Right cardiac atrium (tissue), 5 donors: ENCODE measurements around the gene SCFD2. TPM values are rescaled to one million over a fixed set of nuclear protein-coding genes. Genes with fewer than 3 reads are reported as not detected.

Experiments used
- ATAC-seq, 2 donors: fragments of 200-7000 bp; cut with Tn5 transposase; one replicate each; pipeline versions ENCODE4 v1.8.0 to v1.9.1; 2020; ENCODE audit warnings: moderate library complexity in 2 of 2, mild to moderate bottlenecking in 1 of 2
- DNase-seq, 3 donors: peaks; one replicate each; pipeline ENCODE4 v3.0.0-alpha.2; 2020
- H3K27ac ChIP-seq: one replicate; pipeline ENCODE4 v1.5.1; 2013; ENCODE audit warnings: mild to moderate bottlenecking, low read length, control low read depth, moderate library complexity
- H3K27me3 ChIP-seq: one replicate; pipeline ENCODE4 v1.6.1; 2013; ENCODE audit not compliant: control insufficient read depth, insufficient read depth
- H3K4me1 ChIP-seq: one replicate; pipeline ENCODE4 v1.6.1; 2013; ENCODE audit warnings: low read length; ENCODE audit not compliant: control insufficient read depth, insufficient read depth
- H3K4me3 ChIP-seq: one replicate; pipeline ENCODE4 v1.5.1; 2013; ENCODE audit warnings: low read length, control low read depth
- H3K9me3 ChIP-seq: one replicate; pipeline ENCODE4 v1.6.1; 2013; ENCODE audit warnings: low read length; ENCODE audit not compliant: control insufficient read depth
- WGBS: extraction: QIAGEN DNeasy Blood & Tissue Kit; methylation state at CpG from one replicate; pipeline ENCODE4 v1.1.7; 2013; 5-methylcytosine and 5-hydroxymethylcytosine counted together
- intact Hi-C, 4 donors: fragments of 100-400 bp; cut with DNase I; formaldehyde crosslinking; loops; one replicate each; pipeline versions ENCODE4 v1.11.0 to v1.14.0; 2022 to 2023
- polyA plus RNA-seq: library from polyadenylated mRNA; stranded (reverse); fragments of 200-250 nt; gene quantifications from one replicate; pipeline ENCODE4 v1.2.3, GENCODE V29; 2013
- total RNA-seq, 4 donors: library from RNA; stranded (reverse); fragmentation: NEBNext Ultra II Directional; extraction: Animal tissue kit (Norgen Biotek cat#: 25700); gene quantifications; one replicate each; pipeline ENCODE4 v1.2.1, GENCODE V29; 2021
- donor health status: healthy with polysubstance abuse.
- donor health status: DM: no; HTN: yes; CAD: no.
- donor health status: DM: no; HTN: no; CAD: no.
- donor health status: DM: no; HTN: yes; CAD: no; lungs with severe emphysema.
- donor health status: DM: yes; HTN: yes; CAD: no.

Gene SCFD2
- total and polyA plus RNA-seq, 5 donors = 4.5 to 11.1 (median 10.1) TPM

- H3K9me3 ChIP-seq = no peaks in the 10 kb centered on the region
- no peak overlapping the region for H3K4me3 ChIP-seq
- H3K27ac ChIP-seq = no peak overlapping the region
- H3K4me1 ChIP-seq = no peaks in the 10 kb centered on the region
- DNase-seq = no peak
- ATAC-seq = no peak
- WGBS = 100% methylated on average over 1 of the region's 1 CpG
- intact Hi-C loops = no loop called here
- no peaks in the 10 kb centered on the region for H3K27me3 ChIP-seq
These were observed 471.4 kb downstream of the SCFD2 start for GRCh38 chr4:52894443-52894842.

GRCh38 chr4:52892880-52893279 is 473.0 kb downstream of the SCFD2 start:
- no peak for ATAC-seq
- 78% methylated on average over 3 of the region's 3 CpGs for WGBS

GRCh38 chr4:52891743-52892142 is 474.1 kb downstream of the SCFD2 start:
- 63% methylated on average over 1 of the region's 1 CpG for WGBS
- no peaks in the 10 kb centered on the region for H3K4me1 ChIP-seq
- intact Hi-C loops = no loop called here

More at GRCh38 chr4:52892880-52893279, 473.0 kb downstream of the SCFD2 start:
- Histone ChIP-seq H3K4me3 (no peak overlapping the region), H3K4me1 (no peaks in the 10 kb centered on the region), H3K27me3 (no peaks in the 10 kb centered on the region), H3K27ac (no peak overlapping the region), H3K9me3 (no peaks in the 10 kb centered on the region)
- intact Hi-C loops = no loop called here
- no peak for DNase-seq

GRCh38 chr4:52890521-52890791 is 475.4 kb downstream of the SCFD2 start:
- Histone ChIP-seq H3K27ac (no peak overlapping the region), H3K4me1 (no peaks in the 10 kb centered on the region), H3K9me3 (no peaks in the 10 kb centered on the region), H3K4me3 (no peak overlapping the region), H3K27me3 (no peaks in the 10 kb centered on the region)
- WGBS = 93% methylated on average over 1 of the region's 1 CpG
- intact Hi-C loops = no loop called here
- DNase-seq (no peak), ATAC-seq (no peak)

More at GRCh38 chr4:52891743-52892142, 474.1 kb downstream of the SCFD2 start:
- Histone ChIP-seq H3K9me3 (no peaks in the 10 kb centered on the region), H3K4me3 (no peak overlapping the region), H3K27me3 (no peaks in the 10 kb centered on the region), H3K27ac (no peak overlapping the region)
- no peak for ATAC-seq
- DNase-seq = no peak

GRCh38 chr4:52889778-52890520 is 475.9 kb downstream of the SCFD2 start:
- Histone ChIP-seq H3K27ac (no peak overlapping the region), H3K27me3 (no peaks in the 10 kb centered on the region), H3K9me3 (no peaks in the 10 kb centered on the region), H3K4me1 (no peaks in the 10 kb centered on the region), H3K4me3 (no peak overlapping the region)
- intact Hi-C loops = no loop called here
- ATAC-seq (no peak), DNase-seq (no peak)
- 75% methylated on average over 2 of the region's 2 CpGs for WGBS

GRCh38 chr4:52889354-52889753 is 476.5 kb downstream of the SCFD2 start:
- intact Hi-C loops = no loop called here
- WGBS = 81% methylated on average over 2 of the region's 2 CpGs

GRCh38 chr4:52884994-52885393 is 480.9 kb downstream of the SCFD2 start:
- no peak overlapping the region for H3K27ac ChIP-seq
- intact Hi-C loops = no loop called here
- WGBS = 95% methylated on average over 2 of the region's 2 CpGs
- ATAC-seq (no peak), DNase-seq (no peak)
- H3K4me1 ChIP-seq = no peaks in the 10 kb centered on the region
- no peak overlapping the region for H3K4me3 ChIP-seq
- no peaks in the 10 kb centered on the region for H3K27me3 ChIP-seq
- no peaks in the 10 kb centered on the region for H3K9me3 ChIP-seq

More at GRCh38 chr4:52889354-52889753, 476.5 kb downstream of the SCFD2 start:
- H3K4me1 ChIP-seq = no peaks in the 10 kb centered on the region
- DNase-seq (no peak), ATAC-seq (no peak)
- H3K4me3 ChIP-seq = no peak overlapping the region
- H3K27me3 ChIP-seq = no peaks in the 10 kb centered on the region
- no peak overlapping the region for H3K27ac ChIP-seq
- no peaks in the 10 kb centered on the region for H3K9me3 ChIP-seq

- WGBS = 95% methylated on average over 4 of the region's 4 CpGs
- DNase-seq = no peak
- no peak for ATAC-seq
- Histone ChIP-seq H3K4me1 (no peaks in the 10 kb centered on the region), H3K9me3 (no peaks in the 10 kb centered on the region), H3K4me3 (no peak overlapping the region), H3K27me3 (no peaks in the 10 kb centered on the region), H3K27ac (no peak overlapping the region)
- intact Hi-C loops = no loop called here
These were observed 481.9 kb downstream of the SCFD2 start for GRCh38 chr4:52883707-52884669.

GRCh38 chr4:52883183-52883621 is 482.7 kb downstream of the SCFD2 start:
- intact Hi-C loops = no loop called here
- Histone ChIP-seq H3K4me1 (no peaks in the 10 kb centered on the region), H3K4me3 (no peak overlapping the region), H3K27ac (no peak overlapping the region), H3K9me3 (no peaks in the 10 kb centered on the region), H3K27me3 (no peaks in the 10 kb centered on the region)
- no peak for DNase-seq
- 83% methylated on average over 4 of the region's 4 CpGs for WGBS
- ATAC-seq = no peak

- 96% methylated on average over 1 of the region's 1 CpG for whole genome bisulfite sequencing
- H3K27me3 ChIP-seq = no peaks in the 10 kb centered on the region
- H3K4me1 ChIP-seq = no peaks in the 10 kb centered on the region
- H3K27ac ChIP-seq = no peak overlapping the region
- ATAC-seq (no peak), DNase-seq (no peak)
- no peaks in the 10 kb centered on the region for H3K9me3 ChIP-seq
- no peak overlapping the region for H3K4me3 ChIP-seq
- intact Hi-C loops = no loop called here
These were observed 484.9 kb downstream of the SCFD2 start for GRCh38 chr4:52880994-52881393.

- Histone ChIP-seq H3K9me3 (no peaks in the 10 kb centered on the region), H3K4me3 (no peak overlapping the region), H3K4me1 (no peaks in the 10 kb centered on the region), H3K27me3 (no peaks in the 10 kb centered on the region), H3K27ac (no peak overlapping the region)
- ATAC-seq (no peak), DNase-seq (no peak)
- intact Hi-C loops = no loop called here
- 64% methylated on average over 3 of the region's 3 CpGs for WGBS
These were observed 486.4 kb downstream of the SCFD2 start for GRCh38 chr4:52879471-52879870.
